H1 (cell line): ENCODE results near the gene RELT. TPM values are rescaled to one million over a fixed set of nuclear protein-coding genes. Genes with fewer than 3 reads are reported as not detected.

ENCODE experiments used
- ATF3 ChIP-seq: IDR thresholded peaks from 2 replicates; pipeline ENCODE4 v1.6.1; 2011; ENCODE audit warnings: low read depth, mild to moderate bottlenecking, low read length; ENCODE audit not compliant: insufficient read depth
- BACH1 ChIP-seq: IDR thresholded peaks from 2 replicates; pipeline ENCODE4 v1.6.1; 2012; ENCODE audit warnings: low read length, improper control_type of control experiment
- BCL11A ChIP-seq, 2 experiments: IDR thresholded peaks; one replicate each; pipeline ENCODE4 v1.6.1; 2011; ENCODE audit warnings: low read depth in 2 of 2, low read length in 2 of 2, mild to moderate bottlenecking in 2 of 2
- CBX5 ChIP-seq: fragments of 300-800, 300-1000 bp; sonication (generic); IDR thresholded peaks from 2 replicates; pipeline ENCODE4 v1.7.1; 2016; ENCODE audit warnings: antibody characterized with exemption, low read length, low read depth
- CEBPB ChIP-seq: IDR thresholded peaks from 2 replicates; pipeline ENCODE4 v1.6.1; 2012; ENCODE audit warnings: low read depth, low read length
- HDAC2 ChIP-seq, 2 experiments: fragments of 300-600 bp in 1 of 2; sonication (generic) in 1 of 2; IDR thresholded peaks; 2 replicates each; pipeline ENCODE4 v1.6.1; 2011 to 2012; ENCODE audit warnings: low read depth in 2 of 2, low read length in 2 of 2, mild to moderate bottlenecking in 2 of 2, moderate library complexity in 2 of 2, borderline replicate concordance in 1 of 2, inconsistent platforms in 1 of 2
- JUN ChIP-seq: IDR thresholded peaks from 2 replicates; pipeline ENCODE4 v1.6.1; 2011; ENCODE audit warnings: low read depth, mild to moderate bottlenecking, improper control_type of control experiment, low read length
- KDM1A ChIP-seq: fragments of 200-600, 300-600 bp; sonication (generic); IDR thresholded peaks from 2 replicates; pipeline ENCODE4 v1.7.1; 2016; ENCODE audit warnings: mild to moderate bottlenecking, low read length, borderline replicate concordance
- KDM4A ChIP-seq: IDR thresholded peaks from one replicate; pipeline ENCODE4 v1.7.1; 2012; ENCODE audit warnings: low read depth, mild to moderate bottlenecking, moderate library complexity, low read length, inconsistent platforms; ENCODE audit not compliant: severe bottlenecking
- NANOG ChIP-seq: IDR thresholded peaks from 2 replicates; pipeline ENCODE4 v1.6.1; 2011; ENCODE audit warnings: low read length, low read depth, mild to moderate bottlenecking, inconsistent platforms; ENCODE audit not compliant: insufficient read depth, poor library complexity, severe bottlenecking
- NRF1 ChIP-seq: IDR thresholded peaks from 2 replicates; pipeline ENCODE4 v1.6.1; 2011; ENCODE audit warnings: mild to moderate bottlenecking, low read depth, low read length, improper control_type of control experiment
- POLR2A ChIP-seq, 2 experiments: IDR thresholded peaks; 1 replicate in 1 of 2; 2 replicates in 1 of 2; pipeline ENCODE4 v1.6.1; 2011; ENCODE audit warnings: low read depth in 2 of 2, low read length in 2 of 2, mild to moderate bottlenecking in 2 of 2; ENCODE audit errors: control extremely low read depth in 1 of 2
- RBBP5 ChIP-seq: IDR thresholded peaks from 2 replicates; pipeline ENCODE4 v1.7.1; 2012; ENCODE audit warnings: low read depth, mild to moderate bottlenecking, inconsistent platforms, low read length, moderate library complexity, borderline replicate concordance
- RNF2 ChIP-seq: fragments of 200-900, 300-1000 bp; sonication (generic); IDR thresholded peaks from 2 replicates; pipeline ENCODE4 v1.7.1; 2016; ENCODE audit warnings: borderline replicate concordance, low read depth, mild to moderate bottlenecking, antibody characterized with exemption, low read length; ENCODE audit not compliant: poor library complexity, severe bottlenecking; ENCODE audit errors: missing control alignments
- RXRA ChIP-seq: IDR thresholded peaks from 2 replicates; pipeline ENCODE4 v1.6.1; 2011; ENCODE audit warnings: low read depth, mild to moderate bottlenecking, low read length, moderate library complexity; ENCODE audit not compliant: insufficient read depth
- SAP30 ChIP-seq: fragments of 300-600 bp; sonication (generic); IDR thresholded peaks from 2 replicates; pipeline ENCODE4 v1.7.1; 2012; ENCODE audit warnings: low read length, moderate library complexity, mild to moderate bottlenecking, inconsistent platforms; ENCODE audit not compliant: insufficient read depth, insufficient replicate concordance
- SIX5 ChIP-seq: IDR thresholded peaks from 2 replicates; pipeline ENCODE4 v1.6.1; 2011; ENCODE audit warnings: mild to moderate bottlenecking, low read depth, low read length
- SP2 ChIP-seq: IDR thresholded peaks from 2 replicates; pipeline ENCODE4 v1.6.1; 2012; ENCODE audit warnings: mild to moderate bottlenecking, low read length, inconsistent platforms
- SUZ12 ChIP-seq: fragments of 200-600 bp; sonication (generic); IDR thresholded peaks from 2 replicates; pipeline ENCODE4 v1.6.1; 2012; ENCODE audit warnings: mild to moderate bottlenecking, inconsistent platforms, low read length, moderate library complexity, mixed read lengths
- TAF7 ChIP-seq: optimal IDR thresholded peaks from 2 replicates; pipeline ENCODE3; 2011; ENCODE audit warnings: low read depth, mild to moderate bottlenecking, inconsistent platforms, low read length, moderate library complexity, borderline replicate concordance
- TBP ChIP-seq: IDR thresholded peaks from 2 replicates; pipeline ENCODE4 v1.6.1; 2011; ENCODE audit warnings: low read depth, low read length, improper control_type of control experiment
- ZNF274 ChIP-seq: IDR thresholded peaks from 2 replicates; pipeline ENCODE4 v1.7.0; 2012; ENCODE audit warnings: low read length, borderline replicate concordance; ENCODE audit errors: extremely low read depth
- polyA plus RNA-seq, 7 experiments: library from polyadenylated mRNA; depleted of rRNA in 3 of 7; stranded (reverse) in 5 of 7; unstranded in 2 of 7; fragments of >200 nt in 5 of 7; fragments of 200-250 nt in 2 of 7; gene quantifications; 1 replicate in 5 of 7; 2 replicates in 1 of 7; 4 replicates in 1 of 7; pipeline versions ENCODE4 v1.2.1 to v1.2.3, GENCODE V29; 2011 to 2013; ENCODE audit warnings: missing spikeins in 2 of 7, mixed read lengths in 2 of 7
- total RNA-seq: library from RNA; stranded (reverse); fragmentation: NEBNext Ultra II Directional; extraction: Animal tissue kit (Norgen Biotek cat#: 25700); gene quantifications from 2 replicates; pipeline ENCODE4 v1.2.1, GENCODE V29; 2021

RELT gene
- total and polyA plus RNA-seq, 2 of the 8 experiments (the other 6 are each of a cell fraction or from before 2014, with no cell fraction given), result 3.4 to 5.7 TPM

GRCh38 chr11:73376160-73376802 is at the start of gene RELT (continued):
- no peak for TF ChIP-seq NRF1
- peak; percentile 82 for TF ChIP-seq TAF7
- no peak for TF ChIP-seq BCL11A (IDR thresholded peaks at IDR 0.05; ENCODE audit: low read depth in 2 of 2, low read length in 2 of 2)
- no peak for TF ChIP-seq JUN
- TF ChIP-seq TBP, result peak; percentile 78; the same call in 1 of the 2 replicates
- TF ChIP-seq RNF2, result no peak
- TF ChIP-seq NANOG, result no peak
- no peak for TF ChIP-seq HDAC2 (IDR thresholded peaks at IDR 0.05; ENCODE audit: borderline replicate concordance in 1 of 2, low read depth in 2 of 2, low read length in 2 of 2)
- no peak for TF ChIP-seq CEBPB
- TF ChIP-seq RXRA, result no peak
- peak in 1 of 2 experiments; percentile 93; a peak in 2 of 3 replicates for TF ChIP-seq POLR2A (IDR thresholded peaks at IDR 0.05; ENCODE audit: control extremely low read depth in 1 of 2, low read depth in 2 of 2, low read length in 2 of 2)
- TF ChIP-seq ATF3, result no peak
- TF ChIP-seq RBBP5, result peak; percentile 64; the same call in 1 of the 2 replicates
- no peak for TF ChIP-seq CBX5
- TF ChIP-seq SP2, result no peak
- no peak for TF ChIP-seq ZNF274
- no peak for TF ChIP-seq SUZ12
- TF ChIP-seq KDM4A, result peak; percentile 92
- no peak for TF ChIP-seq SAP30
- TF ChIP-seq KDM1A, result no peak
- TF ChIP-seq SIX5, result no peak
- TF ChIP-seq BACH1, result no peak
